Thyroid gland (tissue), 4 donors: ENCODE results near the gene PKIG.

Experiments
- POLR2A ChIP-seq, 2 donors: fragments of 450-650 bp; IDR thresholded peaks; one replicate each; pipeline ENCODE4 v1.6.1; 2017; ENCODE audit warnings: antibody characterized with exemption in 2 of 2, mild to moderate bottlenecking in 2 of 2, moderate library complexity in 1 of 2
- TF ChIP-seq, protein P1 (sequence below), 6 experiments: fragments of 200-600 bp in 3 of 6; fragments of 450-650 bp in 3 of 6; sonication (generic) in 3 of 6; IDR thresholded peaks; one replicate each; pipeline ENCODE4 v1.5.1; 2016 to 2019; ENCODE audit warnings: antibody characterized with exemption in 6 of 6, mild to moderate bottlenecking in 2 of 6, inconsistent platforms in 1 of 6, moderate library complexity in 1 of 6

- TF ChIP-seq, protein P1, sequence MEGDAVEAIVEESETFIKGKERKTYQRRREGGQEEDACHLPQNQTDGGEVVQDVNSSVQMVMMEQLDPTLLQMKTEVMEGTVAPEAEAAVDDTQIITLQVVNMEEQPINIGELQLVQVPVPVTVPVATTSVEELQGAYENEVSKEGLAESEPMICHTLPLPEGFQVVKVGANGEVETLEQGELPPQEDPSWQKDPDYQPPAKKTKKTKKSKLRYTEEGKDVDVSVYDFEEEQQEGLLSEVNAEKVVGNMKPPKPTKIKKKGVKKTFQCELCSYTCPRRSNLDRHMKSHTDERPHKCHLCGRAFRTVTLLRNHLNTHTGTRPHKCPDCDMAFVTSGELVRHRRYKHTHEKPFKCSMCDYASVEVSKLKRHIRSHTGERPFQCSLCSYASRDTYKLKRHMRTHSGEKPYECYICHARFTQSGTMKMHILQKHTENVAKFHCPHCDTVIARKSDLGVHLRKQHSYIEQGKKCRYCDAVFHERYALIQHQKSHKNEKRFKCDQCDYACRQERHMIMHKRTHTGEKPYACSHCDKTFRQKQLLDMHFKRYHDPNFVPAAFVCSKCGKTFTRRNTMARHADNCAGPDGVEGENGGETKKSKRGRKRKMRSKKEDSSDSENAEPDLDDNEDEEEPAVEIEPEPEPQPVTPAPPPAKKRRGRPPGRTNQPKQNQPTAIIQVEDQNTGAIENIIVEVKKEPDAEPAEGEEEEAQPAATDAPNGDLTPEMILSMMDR (IDR thresholded peaks at IDR 0.05) = no peak
- TF ChIP-seq POLR2A (IDR thresholded peaks at IDR 0.05) = no peak
Measured at GRCh38 chr20:44552568-44552949, 29.8 kb upstream of the PKIG start.
